MM.1S (cell line): Measurements from ENCODE around the gene YWHAG.
"Not testable (repeated sequence)": the region's sequence is repeated elsewhere in the genome, so short reads cannot be mapped to it uniquely, and the experiment has no call there.

Source experiments
- DNase-seq: peaks from one replicate; pipeline ENCODE4 v3.0.0-alpha.2; 2015
- H2AFZ ChIP-seq: fragments of 300-600 bp; sonication (generic); 2 replicates; pipeline ENCODE4 v1.6.0; 2016; ENCODE audit warnings: antibody characterized with exemption, low read length
- H3F3A ChIP-seq: fragments of 300-600 bp; sonication (generic); 2 replicates; pipeline ENCODE4 v1.6.1; 2016; ENCODE audit warnings: mild to moderate bottlenecking, antibody characterized with exemption, low read length, moderate library complexity, mixed read lengths; ENCODE audit not compliant: insufficient read depth
- H3K27ac ChIP-seq: fragments of 300-600 bp; sonication (generic); 2 replicates; pipeline ENCODE4 v1.5.1; 2016; ENCODE audit warnings: mild to moderate bottlenecking, low read length
- H3K27me3 ChIP-seq: fragments of 300-600 bp; sonication (generic); replicated peaks from 2 replicates; pipeline ENCODE4 v1.6.0; 2016; ENCODE audit warnings: low read length; ENCODE audit not compliant: insufficient read depth
- H3K36me3 ChIP-seq: fragments of 300-600 bp; sonication (generic); replicated peaks from 2 replicates; pipeline ENCODE4 v1.6.1; 2016; ENCODE audit warnings: mild to moderate bottlenecking, low read length, mixed read lengths; ENCODE audit not compliant: insufficient read depth
- H3K4me1 ChIP-seq: fragments of 300-600 bp; sonication (generic); 2 replicates; pipeline ENCODE4 v1.6.1; 2016; ENCODE audit warnings: low read length, mixed read lengths
- H3K4me2 ChIP-seq: fragments of 300-600 bp; sonication (generic); 2 replicates; pipeline ENCODE4 v1.6.0; 2016; ENCODE audit warnings: low read depth, low read length
- H3K4me3 ChIP-seq: fragments of 300-600 bp; sonication (generic); 2 replicates; pipeline ENCODE4 v1.5.1; 2016; ENCODE audit warnings: low read length, mixed read lengths
- H3K79me2 ChIP-seq: fragments of 300-600 bp; sonication (generic); 2 replicates; pipeline ENCODE4 v1.6.1; 2016; ENCODE audit warnings: mixed run types, low read length, mixed read lengths
- H3K9ac ChIP-seq: fragments of 300-600 bp; sonication (generic); 2 replicates; pipeline ENCODE4 v1.6.1; 2016; ENCODE audit warnings: low read length, mixed read lengths
- H3K9me2 ChIP-seq: fragments of 300-600 bp; sonication (generic); replicated peaks from 2 replicates; pipeline ENCODE4 v1.6.1; 2016; ENCODE audit warnings: mild to moderate bottlenecking, low read length, mixed read lengths; ENCODE audit not compliant: insufficient read depth
- H3K9me3 ChIP-seq: fragments of 300-600 bp; sonication (generic); replicated peaks from 2 replicates; pipeline ENCODE4 v1.6.1; 2016; ENCODE audit warnings: mild to moderate bottlenecking, low read length, mixed read lengths; ENCODE audit not compliant: insufficient read depth
- H4K20me1 ChIP-seq: fragments of 300-600 bp; sonication (generic); 2 replicates; pipeline ENCODE4 v1.6.1; 2016; ENCODE audit warnings: mild to moderate bottlenecking, low read length, moderate library complexity, mixed read lengths; ENCODE audit not compliant: insufficient read depth
- CTCF ChIP-seq: fragments of 300-600 bp; sonication (generic); IDR thresholded peaks from 2 replicates; pipeline ENCODE4 v1.5.1; 2016; ENCODE audit warnings: antibody characterized with exemption, low read length, mixed read lengths
- EZH2 ChIP-seq: fragments of 300-600 bp; sonication (generic); optimal IDR thresholded peaks from 2 replicates; pipeline ENCODE3; 2017; ENCODE audit warnings: low read depth, mild to moderate bottlenecking, antibody characterized with exemption, low read length, mixed read lengths
- EZH2phosphoT487 ChIP-seq: fragments of 300-600 bp; sonication (generic); IDR thresholded peaks from 2 replicates; pipeline ENCODE4 v1.6.1; 2018; ENCODE audit warnings: antibody characterized with exemption, low read length

The YWHAG gene

GRCh38 chr7:76314042-76314721 is 44.6 kb downstream of the YWHAG start:
- DNase-seq: peak; percentile 92
- Histone ChIP-seq H3K4me3 (0 out of 2 replicates have a peak overlapping the region, but pooled peaks have one; percentile 23), H3K27ac (no peak overlapping the region), H4K20me1 (no peaks in the 10 kb centered on the region), H2AFZ (peak overlapping the region; percentile 80), H3K4me2 (peak overlapping the region; percentile 83; the same call in 1 of the 2 replicates), H3K9me3 (no peaks in the 10 kb centered on the region), H3K36me3 (no peaks in the 10 kb centered on the region), H3K9me2 (no peaks in the 10 kb centered on the region), H3F3A (peaks cover 12% of the 10 kb centered on the region), H3K4me1 (peaks cover 12% of the 10 kb centered on the region), H3K79me2 (no peaks in the 10 kb centered on the region), H3K9ac (no peak overlapping the region), H3K27me3 (no peaks in the 10 kb centered on the region)
- no peak for TF ChIP-seq EZH2phosphoT487
- TF ChIP-seq CTCF: peak; percentile 99

GRCh38 chr7:76311838-76312237 is 47.0 kb downstream of the YWHAG start:
- H3K9ac ChIP-seq, H3K36me3 ChIP-seq, H3K4me1 ChIP-seq, H2AFZ ChIP-seq, H3K9me2 ChIP-seq, H4K20me1 ChIP-seq, H3K27ac ChIP-seq, H3K9me3 ChIP-seq, DNase-seq, H3K27me3 ChIP-seq, H3K4me3 ChIP-seq, H3K79me2 ChIP-seq, H3K4me2 ChIP-seq, H3F3A ChIP-seq: not testable (repeated sequence)

DNA sequence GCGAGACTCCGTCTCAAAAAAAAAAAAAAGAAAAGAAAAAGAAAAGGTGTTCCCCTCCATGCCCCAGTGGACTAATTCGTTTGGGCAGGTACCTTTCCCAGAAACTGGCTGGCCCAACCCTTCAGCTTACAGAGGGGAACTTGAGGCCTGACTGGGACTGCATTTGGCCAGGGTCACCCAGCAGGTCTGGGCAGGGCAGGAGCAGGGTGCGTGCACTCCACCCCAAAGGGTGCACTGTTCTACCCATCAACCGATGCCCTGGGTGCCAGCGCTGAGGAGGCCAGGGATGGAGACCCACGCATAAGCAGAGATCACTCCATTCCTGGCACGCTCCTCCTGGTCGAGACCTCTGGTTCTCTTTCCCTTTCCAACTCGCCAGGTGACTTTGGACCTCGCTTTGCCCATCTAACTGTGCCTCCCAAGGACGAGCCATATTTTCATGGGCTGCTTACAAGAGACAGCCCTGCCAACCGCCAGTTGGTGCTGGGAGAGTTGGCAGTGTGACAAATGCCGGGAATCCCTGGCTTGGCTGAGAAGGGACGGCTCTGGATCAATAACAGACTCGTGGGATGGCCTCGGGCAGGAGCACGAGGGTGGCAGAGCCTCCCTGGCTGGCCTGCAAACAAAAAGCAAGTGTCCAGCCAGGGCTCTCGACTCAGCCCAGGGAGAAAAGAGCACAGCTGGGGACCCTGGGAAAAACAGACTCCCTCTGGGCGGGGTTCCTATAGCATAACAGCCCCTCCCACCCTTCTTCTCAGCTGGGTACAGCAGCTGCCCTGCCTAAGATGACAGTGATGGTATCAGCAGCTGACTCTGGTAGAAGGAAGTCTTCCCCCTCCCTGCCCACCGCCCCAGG is 48.5 kb downstream of the YWHAG start:
- Histone ChIP-seq H3K9ac (no peak overlapping the region), H4K20me1 (no peaks in the 10 kb centered on the region), H3K9me2 (no peaks in the 10 kb centered on the region), H2AFZ (no peak overlapping the region), H3K27ac (no peak overlapping the region), H3F3A (no peaks in the 10 kb centered on the region), H3K9me3 (no peaks in the 10 kb centered on the region), H3K36me3 (no peaks in the 10 kb centered on the region), H3K4me3 (no peak overlapping the region), H3K27me3 (no peaks in the 10 kb centered on the region), H3K79me2 (no peaks in the 10 kb centered on the region), H3K4me1 (0 out of 2 replicates have a peak, but pooled peaks cover 11% of the 10 kb centered on the region), H3K4me2 (no peak overlapping the region)
- TF ChIP-seq CTCF: no peak
- TF ChIP-seq EZH2phosphoT487: no peak
- no peak for TF ChIP-seq EZH2
- DNase-seq: no peak

GRCh38 chr7:76309341-76310101 is 49.3 kb downstream of the YWHAG start:
- not testable (repeated sequence) for H3K9ac ChIP-seq, H3K27me3 ChIP-seq, H3K79me2 ChIP-seq, H2AFZ ChIP-seq, H3K9me2 ChIP-seq, H4K20me1 ChIP-seq, DNase-seq, H3K36me3 ChIP-seq, H3K27ac ChIP-seq, H3K4me2 ChIP-seq, H3K4me3 ChIP-seq, H3F3A ChIP-seq, H3K9me3 ChIP-seq
- H3K4me1 ChIP-seq: 0 out of 2 replicates have a peak, but pooled peaks cover 11% of the 10 kb centered on the region

DNA sequence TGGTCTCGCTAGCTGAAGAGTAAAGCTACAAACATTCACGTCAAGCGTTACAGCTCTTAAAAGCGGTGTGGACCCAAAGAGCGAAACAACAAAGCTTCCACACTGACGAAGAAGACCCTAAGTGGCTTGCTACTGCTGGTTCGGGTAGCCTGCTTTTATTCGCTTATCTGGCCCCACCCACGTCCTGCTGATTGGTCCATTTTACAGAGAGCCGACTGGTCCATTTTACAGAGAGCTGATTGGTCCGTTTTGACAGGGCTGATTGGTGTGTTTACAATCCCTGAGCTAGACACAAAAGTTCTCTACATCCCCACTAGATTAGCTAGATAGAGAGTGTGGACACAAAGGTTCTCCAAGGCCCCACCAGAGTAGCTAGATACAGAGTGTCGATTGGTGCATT is 49.9 kb downstream of the YWHAG start:
- not testable (repeated sequence) for H3K4me1 ChIP-seq, H2AFZ ChIP-seq, H3K36me3 ChIP-seq, H3K27me3 ChIP-seq, H3K9ac ChIP-seq, H3K27ac ChIP-seq, H3K9me3 ChIP-seq, H3K4me3 ChIP-seq, H3F3A ChIP-seq, H3K79me2 ChIP-seq, H3K9me2 ChIP-seq, DNase-seq, H4K20me1 ChIP-seq, H3K4me2 ChIP-seq
